CD4-positive, alpha-beta T cell (primary cell): ENCODE data around the gene KANK4. TPM values are rescaled to one million over a fixed set of nuclear protein-coding genes. Genes with fewer than 3 reads are reported as not detected.

Experiments
- ATAC-seq: fragments of 200-7000 bp; cut with Tn5 transposase; one replicate; pipeline ENCODE4 v1.10.0; 2022; ENCODE audit warnings: mild to moderate bottlenecking; ENCODE audit not compliant: poor library complexity
- CTCF ChIA-PET: fragments of 350-600 bp; sonication (Branson Sonifier 250); formaldehyde crosslinking; loops from one replicate; lab custom pipeline; 2021; ENCODE audit warnings: antibody characterized with exemption, inconsistent platforms; lab: Charles Lee
- POLR2A ChIA-PET: fragments of 350-600 bp; sonication (Branson Sonifier 250); formaldehyde crosslinking; loops from one replicate; lab custom pipeline; 2021; ENCODE audit warnings: antibody characterized with exemption, inconsistent platforms; lab: Charles Lee
- DNase-seq, 14 experiments: peaks; one replicate each; pipeline ENCODE4 v3.0.0-alpha.2; 2013 to 2020; ENCODE audit warnings: mixed read lengths in 2 of 14
- H3K27ac ChIP-seq, 2 donors: one replicate each; pipeline versions ENCODE4 v1.5.1 to v1.7.0; 2013; ENCODE audit warnings: low read length in 2 of 2, low read depth in 1 of 2, mild to moderate bottlenecking in 1 of 2
- H3K27me3 ChIP-seq, 2 experiments: 1 replicate in 1 of 2; 2 replicates in 1 of 2; pipeline versions ENCODE4 v1.6.1 to v1.7.0; 2013; ENCODE audit warnings: low read length in 2 of 2, control low read depth in 1 of 2, mild to moderate bottlenecking in 1 of 2, moderate library complexity in 1 of 2; ENCODE audit not compliant: insufficient read depth in 2 of 2, control insufficient read depth in 1 of 2
- H3K36me3 ChIP-seq: one replicate; pipeline ENCODE4 v1.6.1; 2013; ENCODE audit warnings: low read length, control low read depth; ENCODE audit not compliant: insufficient read depth
- H3K4me1 ChIP-seq: one replicate; pipeline ENCODE4 v1.6.1; 2013; ENCODE audit warnings: low read length, control low read depth; ENCODE audit not compliant: insufficient read depth
- H3K4me3 ChIP-seq: one replicate; pipeline ENCODE4 v1.5.1; 2013; ENCODE audit warnings: mild to moderate bottlenecking, low read length, moderate library complexity
- H3K9me3 ChIP-seq, 2 experiments: 1 replicate in 1 of 2; 2 replicates in 1 of 2; pipeline versions ENCODE4 v1.6.1 to v1.7.0; 2013; ENCODE audit warnings: low read length in 2 of 2, mild to moderate bottlenecking in 2 of 2, control low read depth in 1 of 2, moderate library complexity in 1 of 2; ENCODE audit not compliant: control insufficient read depth in 1 of 2, insufficient read depth in 1 of 2
- H3K27ac Mint-ChIP-seq: one replicate; pipeline ENCODE4 v1.8.0; 2020; ENCODE audit warnings: mixed read lengths
- H3K27me3 Mint-ChIP-seq: one replicate; pipeline ENCODE4 v1.8.0; 2021; ENCODE audit warnings: mixed read lengths
- H3K36me3 Mint-ChIP-seq: one replicate; pipeline ENCODE4 v1.8.0; 2021; ENCODE audit warnings: low read depth, mixed read lengths
- H3K4me1 Mint-ChIP-seq: one replicate; pipeline ENCODE4 v1.8.0; 2021; ENCODE audit warnings: low read depth, mixed read lengths
- H3K4me3 Mint-ChIP-seq: one replicate; pipeline ENCODE4 v1.8.0; 2020; ENCODE audit warnings: mild to moderate bottlenecking, mixed read lengths
- H3K9me3 Mint-ChIP-seq: one replicate; pipeline ENCODE4 v1.8.0; 2020; ENCODE audit warnings: mixed read lengths
- intact Hi-C, 2 experiments: fragments of 100-400 bp; cut with DNase I in 1 of 2; cut with micrococcal nuclease in 1 of 2; formaldehyde crosslinking; loops; one replicate each; pipeline versions ENCODE4 v1.15.1 to v1.9.0; 2023 to 2025; cut with DNase I, micrococcal nuclease
- total RNA-seq, 174 experiments: library from RNA in 2 of 174; stranded (reverse) in 2 of 174; gene quantifications; one replicate each; pipeline ENCODE4 v1.2.3 and lab custom pipeline; 2021 to 2026
- TF ChIP-seq, protein P1 (sequence below): fragments of 200-600 bp; IDR thresholded peaks from one replicate; pipeline ENCODE4 v1.8.0; 2022; ENCODE audit warnings: antibody characterized with exemption, mild to moderate bottlenecking

The KANK4 gene
- total RNA-seq, 2 experiments from 2014 or later, result not detected

DNA sequence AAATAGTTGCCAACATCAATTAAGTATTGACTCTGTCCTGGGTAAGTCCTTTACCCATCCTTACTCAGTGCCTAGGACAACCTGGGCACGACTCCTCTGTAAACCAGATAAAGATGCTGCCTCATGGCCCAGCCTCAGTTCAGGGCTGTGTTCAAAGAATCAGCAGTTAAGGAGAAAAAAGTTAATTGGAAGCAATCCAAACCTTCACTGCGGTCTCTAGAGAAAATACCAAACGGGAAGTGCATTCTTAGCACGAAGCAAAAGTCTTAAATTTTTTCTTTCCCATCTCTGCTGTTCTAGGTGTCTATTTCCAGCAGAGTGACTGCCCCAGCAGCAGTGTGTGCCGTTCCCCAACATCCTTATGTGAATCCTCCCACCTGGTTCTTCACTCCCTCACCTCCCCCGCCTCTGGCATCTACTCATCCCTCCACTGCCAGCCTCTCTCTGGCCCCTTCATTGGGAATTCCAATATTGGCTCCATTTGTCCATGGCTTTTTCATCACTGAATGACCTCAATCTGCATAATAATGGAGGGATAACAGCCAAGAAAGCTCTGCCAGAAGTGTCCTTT is 23.2 kb downstream of the KANK4 start:
- no peaks in the 10 kb centered on the region for H3K27me3 Mint-ChIP-seq
- POLR2A ChIA-PET, result no interaction called here
- H3K4me3 Mint-ChIP-seq, result peak overlapping the region; percentile 58

DNA sequence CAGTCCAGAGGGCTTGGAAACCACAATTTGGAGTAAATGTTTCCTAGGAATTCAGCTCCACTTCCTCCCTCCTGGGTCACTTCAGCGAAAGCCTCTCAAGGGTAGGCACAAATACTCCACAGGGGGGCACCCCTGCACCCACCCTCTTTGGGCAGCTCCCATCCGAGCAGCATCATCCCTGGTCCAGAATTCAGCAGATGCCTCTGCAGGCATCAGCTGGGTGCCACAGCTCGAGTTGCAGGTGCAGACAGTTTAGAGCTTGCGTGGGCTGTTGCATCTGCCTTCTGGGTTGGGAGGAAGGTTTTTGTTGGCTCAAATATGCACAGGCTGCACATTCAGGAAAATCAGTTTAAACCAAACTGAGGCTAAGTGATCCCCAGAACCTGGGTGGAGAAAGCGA is 25.0 kb downstream of the KANK4 start:
- no peak overlapping the region for H3K27ac Mint-ChIP-seq
- Histone ChIP-seq H3K4me3 (no peak overlapping the region), H3K4me1 (peaks cover 14% of the 10 kb centered on the region), H3K27ac (no peak overlapping the region), H3K9me3 (no peaks in the 10 kb centered on the region), H3K27me3 (no peaks in the 10 kb centered on the region), H3K36me3 (no peaks in the 10 kb centered on the region)
- POLR2A ChIA-PET, result no interaction called here
- CTCF ChIA-PET, result no interaction called here
- intact Hi-C loops, result no loop called here
- H3K36me3 Mint-ChIP-seq, result no peaks in the 10 kb centered on the region
- peaks cover 11% of the 10 kb centered on the region for H3K4me1 Mint-ChIP-seq
- DNase-seq (no peak), ATAC-seq (no peak)
- TF ChIP-seq, protein P1, sequence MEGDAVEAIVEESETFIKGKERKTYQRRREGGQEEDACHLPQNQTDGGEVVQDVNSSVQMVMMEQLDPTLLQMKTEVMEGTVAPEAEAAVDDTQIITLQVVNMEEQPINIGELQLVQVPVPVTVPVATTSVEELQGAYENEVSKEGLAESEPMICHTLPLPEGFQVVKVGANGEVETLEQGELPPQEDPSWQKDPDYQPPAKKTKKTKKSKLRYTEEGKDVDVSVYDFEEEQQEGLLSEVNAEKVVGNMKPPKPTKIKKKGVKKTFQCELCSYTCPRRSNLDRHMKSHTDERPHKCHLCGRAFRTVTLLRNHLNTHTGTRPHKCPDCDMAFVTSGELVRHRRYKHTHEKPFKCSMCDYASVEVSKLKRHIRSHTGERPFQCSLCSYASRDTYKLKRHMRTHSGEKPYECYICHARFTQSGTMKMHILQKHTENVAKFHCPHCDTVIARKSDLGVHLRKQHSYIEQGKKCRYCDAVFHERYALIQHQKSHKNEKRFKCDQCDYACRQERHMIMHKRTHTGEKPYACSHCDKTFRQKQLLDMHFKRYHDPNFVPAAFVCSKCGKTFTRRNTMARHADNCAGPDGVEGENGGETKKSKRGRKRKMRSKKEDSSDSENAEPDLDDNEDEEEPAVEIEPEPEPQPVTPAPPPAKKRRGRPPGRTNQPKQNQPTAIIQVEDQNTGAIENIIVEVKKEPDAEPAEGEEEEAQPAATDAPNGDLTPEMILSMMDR, result no peak
- H3K9me3 Mint-ChIP-seq, result no peaks in the 10 kb centered on the region
- H3K4me3 Mint-ChIP-seq, result no peak overlapping the region
- H3K27me3 Mint-ChIP-seq, result no peaks in the 10 kb centered on the region

More for the DNA sequence above, 23.2 kb downstream of the KANK4 start:
- peak; percentile 77 for ATAC-seq
- Histone ChIP-seq H3K36me3 (no peaks in the 10 kb centered on the region), H3K27me3 (no peaks in the 10 kb centered on the region), H3K4me3 (no peak overlapping the region), H3K27ac (no peak overlapping the region), H3K9me3 (no peaks in the 10 kb centered on the region), H3K4me1 (peaks cover 14% of the 10 kb centered on the region)
- Mint-ChIP-seq H3K27ac (peak overlapping the region; percentile 43), H3K4me1 (peaks cover 11% of the 10 kb centered on the region), H3K9me3 (no peaks in the 10 kb centered on the region), H3K36me3 (no peaks in the 10 kb centered on the region)
- intact Hi-C loops, result no loop called here
- peak in 3 of 14 experiments; percentile 37 to 56 (median 44) for DNase-seq
- CTCF ChIA-PET, result no interaction called here
- TF ChIP-seq, protein P1, result no peak

DNA sequence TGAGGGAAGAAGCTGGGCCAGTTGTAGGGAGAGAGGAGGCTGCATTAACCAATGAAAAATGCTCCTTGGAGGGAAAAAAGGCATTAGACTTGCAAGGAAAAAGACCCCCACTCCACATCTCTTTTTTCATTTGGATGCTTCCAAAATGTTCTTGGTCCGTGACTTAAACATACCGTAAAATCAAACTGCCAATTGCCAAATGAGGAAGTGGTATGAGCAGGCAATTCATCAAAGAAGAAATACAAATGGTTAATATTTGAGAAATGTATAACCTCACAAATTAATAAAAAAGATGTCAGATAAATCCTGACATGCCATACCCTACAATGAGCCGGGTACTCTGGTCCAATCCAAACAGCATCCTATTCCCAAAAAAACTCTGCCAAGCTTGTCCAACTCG is 30.6 kb downstream of the KANK4 start:
- no peak for DNase-seq
- POLR2A ChIA-PET, result no interaction called here
- TF ChIP-seq, protein P1, result no peak
- H3K4me1 ChIP-seq, result no peaks in the 10 kb centered on the region
- no peaks in the 10 kb centered on the region for H3K9me3 ChIP-seq
- no peak overlapping the region for H3K27ac ChIP-seq
- no peak for ATAC-seq
- CTCF ChIA-PET, result no interaction called here
- no peak overlapping the region for H3K4me3 Mint-ChIP-seq
- no peak overlapping the region for H3K27ac Mint-ChIP-seq
- H3K36me3 Mint-ChIP-seq, result no peaks in the 10 kb centered on the region
- no peak overlapping the region for H3K4me3 ChIP-seq
- no peaks in the 10 kb centered on the region for H3K36me3 ChIP-seq
- intact Hi-C loops, result no loop called here
- no peaks in the 10 kb centered on the region for H3K4me1 Mint-ChIP-seq
- H3K27me3 ChIP-seq, result no peaks in the 10 kb centered on the region
- peaks cover 26% of the 10 kb centered on the region for H3K27me3 Mint-ChIP-seq
- H3K9me3 Mint-ChIP-seq, result no peaks in the 10 kb centered on the region
